ENCODE results near the gene VCP.

VCP gene

GRCh38 chr9:35111001-35111933 is 38.8 kb upstream of the VCP start:
- H3K4me2 ChIP-seq = peak overlapping the region; percentile 98
- no peaks in the 10 kb centered on the region for H3K27me3 ChIP-seq
- no peaks in the 10 kb centered on the region for H3K9me3 ChIP-seq
- H4K20me1 ChIP-seq = peaks cover 49% of the 10 kb centered on the region
- peak overlapping the region; percentile 70 for H3K27ac ChIP-seq
- H3K9ac ChIP-seq = peak overlapping the region; percentile 80
- H3K4me1 ChIP-seq = peaks cover 47% of the 10 kb centered on the region
- H3K36me3 ChIP-seq = peaks cover 25% of the 10 kb centered on the region
- no peak for TF ChIP-seq Cebpa-rat (IDR thresholded peaks at IDR 0.05)
- H3K4me3 ChIP-seq = peak overlapping the region; percentile 74

- Histone ChIP-seq H3K9ac (peak overlapping the region; percentile 80), H3K4me2 (peak overlapping the region; percentile 98), H3K36me3 (peaks cover 34% of the 10 kb centered on the region), H3K27ac (no peak overlapping the region), H4K20me1 (peaks cover 49% of the 10 kb centered on the region), H3K4me1 (peaks cover 47% of the 10 kb centered on the region), H3K27me3 (no peaks in the 10 kb centered on the region), H3K4me3 (no peak overlapping the region), H3K9me3 (no peaks in the 10 kb centered on the region)
- TF ChIP-seq Cebpa-rat (IDR thresholded peaks at IDR 0.05) = no peak
These were observed 37.9 kb upstream of the VCP start for GRCh38 chr9:35110327-35110761.

- H3K4me3 ChIP-seq = no peak overlapping the region
- H3K36me3 ChIP-seq = peaks cover 47% of the 10 kb centered on the region
- no peaks in the 10 kb centered on the region for H3K27me3 ChIP-seq
- H4K20me1 ChIP-seq = peaks cover 49% of the 10 kb centered on the region
- H3K4me1 ChIP-seq = peaks cover 49% of the 10 kb centered on the region
- peak overlapping the region; percentile 80; the same call in 1 of the 2 replicates for H3K9ac ChIP-seq
- TF ChIP-seq Cebpa-rat (IDR thresholded peaks at IDR 0.05) = no peak
- H3K27ac ChIP-seq = no peak overlapping the region
- peak overlapping the region; percentile 98 for H3K4me2 ChIP-seq
- H3K9me3 ChIP-seq = no peaks in the 10 kb centered on the region
These were observed 36.6 kb upstream of the VCP start for GRCh38 chr9:35108946-35109575.

GRCh38 chr9:35108461-35108860 is 36.0 kb upstream of the VCP start:
- Histone ChIP-seq H3K4me1 (peaks cover 50% of the 10 kb centered on the region), H3K9ac (peak overlapping the region; percentile 22; the same call in 1 of the 2 replicates), H4K20me1 (peaks cover 49% of the 10 kb centered on the region), H3K9me3 (no peaks in the 10 kb centered on the region), H3K4me2 (no peak overlapping the region), H3K4me3 (no peak overlapping the region), H3K36me3 (peaks cover 47% of the 10 kb centered on the region), H3K27me3 (no peaks in the 10 kb centered on the region), H3K27ac (no peak overlapping the region)
- no peak for TF ChIP-seq Cebpa-rat (IDR thresholded peaks at IDR 0.05)

GRCh38 chr9:35107297-35108290 is 35.2 kb upstream of the VCP start:
- H3K4me3 ChIP-seq = no peak overlapping the region
- H3K9me3 ChIP-seq = no peaks in the 10 kb centered on the region
- no peak overlapping the region for H3K4me2 ChIP-seq
- H3K27ac ChIP-seq = no peak overlapping the region
- no peak for TF ChIP-seq Cebpa-rat (IDR thresholded peaks at IDR 0.05)
- peaks cover 47% of the 10 kb centered on the region for H3K36me3 ChIP-seq
- H4K20me1 ChIP-seq = peaks cover 42% of the 10 kb centered on the region
- peaks cover 45% of the 10 kb centered on the region for H3K4me1 ChIP-seq
- no peaks in the 10 kb centered on the region for H3K27me3 ChIP-seq
- peak overlapping the region; percentile 22; the same call in 1 of the 2 replicates for H3K9ac ChIP-seq

GRCh38 chr9:35106343-35106730 is 33.9 kb upstream of the VCP start:
- no peaks in the 10 kb centered on the region for H3K27me3 ChIP-seq
- H3K9ac ChIP-seq = no peak overlapping the region
- no peak overlapping the region for H3K4me3 ChIP-seq
- H4K20me1 ChIP-seq = peaks cover 33% of the 10 kb centered on the region
- TF ChIP-seq Cebpa-rat (IDR thresholded peaks at IDR 0.05) = no peak
- peaks cover 48% of the 10 kb centered on the region for H3K4me1 ChIP-seq
- H3K9me3 ChIP-seq = no peaks in the 10 kb centered on the region
- H3K36me3 ChIP-seq = peaks cover 54% of the 10 kb centered on the region
- H3K27ac ChIP-seq = no peak overlapping the region
- no peak overlapping the region for H3K4me2 ChIP-seq

- H3K27me3 ChIP-seq = no peaks in the 10 kb centered on the region
- no peak overlapping the region for H3K27ac ChIP-seq
- peaks cover 49% of the 10 kb centered on the region for H3K4me1 ChIP-seq
- H3K36me3 ChIP-seq = peaks cover 59% of the 10 kb centered on the region
- H3K4me2 ChIP-seq = no peak overlapping the region
- TF ChIP-seq Cebpa-rat (IDR thresholded peaks at IDR 0.05) = no peak
- no peaks in the 10 kb centered on the region for H3K9me3 ChIP-seq
- H4K20me1 ChIP-seq = peaks cover 27% of the 10 kb centered on the region
- H3K4me3 ChIP-seq = no peak overlapping the region
- H3K9ac ChIP-seq = no peak overlapping the region
These were observed 33.3 kb upstream of the VCP start for GRCh38 chr9:35105571-35106342.

GRCh38 chr9:35105126-35105525 is 32.7 kb upstream of the VCP start:
- Histone ChIP-seq H3K9me3 (no peaks in the 10 kb centered on the region), H3K9ac (no peak overlapping the region), H3K4me2 (no peak overlapping the region), H3K27ac (no peak overlapping the region), H3K4me3 (no peak overlapping the region), H4K20me1 (peaks cover 21% of the 10 kb centered on the region), H3K4me1 (peaks cover 45% of the 10 kb centered on the region), H3K36me3 (peaks cover 66% of the 10 kb centered on the region), H3K27me3 (no peaks in the 10 kb centered on the region)
- TF ChIP-seq Cebpa-rat (IDR thresholded peaks at IDR 0.05) = no peak

All from BLaER1 (cell line).